ENCODE data around the gene C1orf159. TPM values are rescaled to one million over a fixed set of nuclear protein-coding genes. Genes with fewer than 3 reads are reported as not detected.

The C1orf159 gene
- total and polyA plus RNA-seq, 10 of the 15 experiments (the other 5 are each of a cell fraction or from before 2014, with no cell fraction given): 0.11 to 23.4 (median 8.0) TPM

DNA sequence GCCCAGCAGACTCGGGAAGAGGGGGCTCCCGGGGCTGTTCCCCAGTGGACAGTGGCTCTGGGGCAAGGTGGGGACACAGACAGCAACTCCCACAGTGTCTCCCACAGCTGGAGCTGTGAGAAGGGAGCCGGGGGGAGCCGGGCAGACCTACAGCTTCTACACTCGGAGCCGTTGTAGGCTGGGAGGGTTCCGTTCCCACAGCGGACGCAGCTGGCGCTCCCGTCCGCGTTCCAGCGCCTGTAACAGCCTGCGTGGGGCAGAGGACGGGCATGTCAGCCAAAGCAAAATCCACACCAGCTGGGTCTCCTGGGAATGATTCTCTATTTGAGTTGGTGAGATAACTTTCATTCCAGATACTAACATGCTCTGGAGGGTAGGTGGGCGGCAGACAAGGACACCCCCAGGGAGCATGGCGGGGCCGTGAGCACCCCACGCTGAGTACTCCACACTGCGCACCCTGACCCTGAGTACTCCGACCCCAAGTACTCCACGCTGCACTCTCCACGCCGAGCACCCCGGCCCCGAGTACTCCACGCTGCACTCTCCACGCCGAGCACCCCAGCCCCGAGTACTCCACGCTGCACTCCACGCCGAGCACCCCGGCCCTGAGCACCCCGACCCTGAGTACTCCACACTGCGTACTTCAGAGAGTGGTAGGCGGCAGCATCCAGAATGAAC, 28.4 kb downstream of the C1orf159 start:
- peaks cover under 1% of the 10 kb centered on the region; the same call in 1 of the 2 replicates for H3K4me1 ChIP-seq (ENCODE audit: control insufficient read depth, insufficient read depth, low read length)
- H3K79me2 ChIP-seq (ENCODE audit: control insufficient read depth, insufficient read depth, low read length): no peaks in the 10 kb centered on the region
- H3K4me3 ChIP-seq: no peak overlapping the region
- no TSS peak for BruUV-seq (replicated peaks)
- FAIRE-seq: no peak
- no peaks in the 10 kb centered on the region for H3K36me3 ChIP-seq (ENCODE audit: control insufficient read depth in 2 of 2, insufficient read depth in 2 of 2, low read length in 1 of 2)
- no peaks in the 10 kb centered on the region for H3K27me3 ChIP-seq (replicated peaks in 1 of 2; ENCODE audit: control insufficient read depth in 2 of 2, insufficient read depth in 2 of 2, low read length in 1 of 2)
- in situ Hi-C loops (cut with MboI): no loop called here
- no peak for DNase-seq (ENCODE audit: low read depth, low spot score)
- H3K9me3 ChIP-seq (replicated peaks; ENCODE audit: control insufficient read depth, insufficient read depth, low read length): no peaks in the 10 kb centered on the region
- no peak overlapping the region for H3K9ac ChIP-seq (ENCODE audit: control insufficient read depth, insufficient read depth, low read length)
- WGBS (ENCODE audit: insufficient coverage, insufficient replicate concordance, low lambda C conversion rate, missing lambda C conversion rate): 87% methylated on average over 34 of the region's 38 CpGs
- ChIA-PET SMC1A (ENCODE audit: uncharacterized antibody, unreplicated experiment) (no interaction called here), RAD21 (ENCODE audit: unreplicated experiment) (no interaction called here), CTCF (no interaction called here), POLR2A (no interaction called here)
- H4K20me1 ChIP-seq (ENCODE audit: control insufficient read depth, insufficient read depth): no peaks in the 10 kb centered on the region
- H3K4me2 ChIP-seq (ENCODE audit: control insufficient read depth, insufficient read depth): no peak overlapping the region
- intact Hi-C loops (cut with micrococcal nuclease; ENCODE audit: unreplicated experiment): no loop called here
- TF ChIP-seq RBBP5 (conservative IDR thresholded peaks at IDR 0.05): no peak
- TF ChIP-seq HDAC6 (IDR thresholded peaks at IDR 0.05; ENCODE audit: unreplicated experiment): no peak
- no peak for TF ChIP-seq TAF1 (IDR thresholded peaks at IDR 0.05; ENCODE audit: borderline replicate concordance, low read depth, low read length)
- TF ChIP-seq ZNF622 (IDR thresholded peaks at IDR 0.05): no peak
- TF ChIP-seq DPF2 (IDR thresholded peaks at IDR 0.05): no peak
- no peak for TF ChIP-seq FOXM1 (IDR thresholded peaks at IDR 0.05; ENCODE audit: low read depth, low read length)
- no peak for TF ChIP-seq STAT1 (conservative IDR thresholded peaks at IDR 0.05)
- TF ChIP-seq, protein P1, sequence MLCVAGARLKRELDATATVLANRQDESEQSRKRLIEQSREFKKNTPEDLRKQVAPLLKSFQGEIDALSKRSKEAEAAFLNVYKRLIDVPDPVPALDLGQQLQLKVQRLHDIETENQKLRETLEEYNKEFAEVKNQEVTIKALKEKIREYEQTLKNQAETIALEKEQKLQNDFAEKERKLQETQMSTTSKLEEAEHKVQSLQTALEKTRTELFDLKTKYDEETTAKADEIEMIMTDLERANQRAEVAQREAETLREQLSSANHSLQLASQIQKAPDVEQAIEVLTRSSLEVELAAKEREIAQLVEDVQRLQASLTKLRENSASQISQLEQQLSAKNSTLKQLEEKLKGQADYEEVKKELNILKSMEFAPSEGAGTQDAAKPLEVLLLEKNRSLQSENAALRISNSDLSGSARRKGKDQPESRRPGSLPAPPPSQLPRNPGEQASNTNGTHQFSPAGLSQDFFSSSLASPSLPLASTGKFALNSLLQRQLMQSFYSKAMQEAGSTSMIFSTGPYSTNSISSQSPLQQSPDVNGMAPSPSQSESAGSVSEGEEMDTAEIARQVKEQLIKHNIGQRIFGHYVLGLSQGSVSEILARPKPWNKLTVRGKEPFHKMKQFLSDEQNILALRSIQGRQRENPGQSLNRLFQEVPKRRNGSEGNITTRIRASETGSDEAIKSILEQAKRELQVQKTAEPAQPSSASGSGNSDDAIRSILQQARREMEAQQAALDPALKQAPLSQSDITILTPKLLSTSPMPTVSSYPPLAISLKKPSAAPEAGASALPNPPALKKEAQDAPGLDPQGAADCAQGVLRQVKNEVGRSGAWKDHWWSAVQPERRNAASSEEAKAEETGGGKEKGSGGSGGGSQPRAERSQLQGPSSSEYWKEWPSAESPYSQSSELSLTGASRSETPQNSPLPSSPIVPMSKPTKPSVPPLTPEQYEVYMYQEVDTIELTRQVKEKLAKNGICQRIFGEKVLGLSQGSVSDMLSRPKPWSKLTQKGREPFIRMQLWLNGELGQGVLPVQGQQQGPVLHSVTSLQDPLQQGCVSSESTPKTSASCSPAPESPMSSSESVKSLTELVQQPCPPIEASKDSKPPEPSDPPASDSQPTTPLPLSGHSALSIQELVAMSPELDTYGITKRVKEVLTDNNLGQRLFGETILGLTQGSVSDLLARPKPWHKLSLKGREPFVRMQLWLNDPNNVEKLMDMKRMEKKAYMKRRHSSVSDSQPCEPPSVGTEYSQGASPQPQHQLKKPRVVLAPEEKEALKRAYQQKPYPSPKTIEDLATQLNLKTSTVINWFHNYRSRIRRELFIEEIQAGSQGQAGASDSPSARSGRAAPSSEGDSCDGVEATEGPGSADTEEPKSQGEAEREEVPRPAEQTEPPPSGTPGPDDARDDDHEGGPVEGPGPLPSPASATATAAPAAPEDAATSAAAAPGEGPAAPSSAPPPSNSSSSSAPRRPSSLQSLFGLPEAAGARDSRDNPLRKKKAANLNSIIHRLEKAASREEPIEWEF (IDR thresholded peaks at IDR 0.05; ENCODE audit: insufficient replicate concordance, low read depth, low read length): no peak
- no peak overlapping the region for H2AFZ ChIP-seq (ENCODE audit: control insufficient read depth, low read depth, low read length)
- no peak overlapping the region for H3K27ac ChIP-seq (ENCODE audit: control insufficient read depth, insufficient read depth)
- ATAC-seq: no peak

Data from GM12878 (cell line).